ENCODE data around the gene ALDH3B2.
A peak's percentile ranks its signal among the peaks of the same experiment; 100 is the strongest.

The ALDH3B2 gene

GRCh38 chr11:67641338-67642172 lies 32.9 kb downstream of the ALDH3B2 start:
- Histone ChIP-seq H3K4me3 (replicated peaks; ENCODE audit: insufficient read depth, low read length) (no peak overlapping the region), H3K27me3 (ENCODE audit: insufficient read depth, poor library complexity, severe bottlenecking) (no peaks in the 10 kb centered on the region), H3K27ac (replicated peaks) (no peak overlapping the region)
- TF ChIP-seq GABPA (IDR thresholded peaks at IDR 0.05; ENCODE audit: low read depth) (no peak), CTCF (IDR thresholded peaks at IDR 0.05; ENCODE audit: insufficient read depth, low read length) (no peak), SPI1 (IDR thresholded peaks at IDR 0.05; ENCODE audit: borderline replicate concordance, low read depth) (no peak), POLR2AphosphoS5 (IDR thresholded peaks at IDR 0.05; ENCODE audit: low read depth) (no peak), REST (IDR thresholded peaks at IDR 0.05; ENCODE audit: insufficient replicate concordance, low read depth) (no peak)
- no peak for DNase-seq (ENCODE audit: low read depth in 1 of 2, low spot score in 1 of 2)

DNA sequence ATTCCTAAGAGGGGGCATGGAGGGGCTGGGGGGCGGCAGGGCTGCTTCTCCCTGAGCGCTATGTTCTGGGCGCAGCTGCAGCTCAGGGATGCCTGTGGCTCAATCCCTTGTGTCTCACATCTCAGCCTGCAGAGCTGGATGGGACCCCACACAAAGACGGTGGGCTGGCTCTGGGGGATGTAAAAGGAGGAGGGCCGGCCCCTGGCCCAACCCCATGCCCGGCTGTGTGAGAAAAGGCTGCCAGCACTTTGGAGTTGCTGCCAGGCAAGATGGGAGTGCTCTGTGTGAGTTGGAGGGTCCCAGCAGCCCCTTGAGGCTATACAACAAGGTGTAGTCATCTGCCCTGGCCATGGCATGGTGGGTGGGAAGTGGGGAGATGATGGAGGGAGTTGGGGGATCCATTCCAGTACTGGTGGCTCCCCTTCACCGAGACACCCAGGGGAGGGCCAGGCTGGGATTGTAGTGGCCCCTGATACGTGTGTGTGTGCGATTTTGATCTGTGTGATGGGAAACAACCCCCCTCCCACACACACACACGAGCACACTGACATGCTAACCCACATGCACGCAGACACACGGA lies 33.6 kb downstream of the ALDH3B2 start:
- no peak for TF ChIP-seq REST (IDR thresholded peaks at IDR 0.05; ENCODE audit: insufficient replicate concordance, low read depth)
- TF ChIP-seq CTCF (IDR thresholded peaks at IDR 0.05; ENCODE audit: insufficient read depth, low read length) = no peak
- no peak for TF ChIP-seq SPI1 (IDR thresholded peaks at IDR 0.05; ENCODE audit: borderline replicate concordance, low read depth)
- TF ChIP-seq POLR2AphosphoS5 (IDR thresholded peaks at IDR 0.05; ENCODE audit: low read depth) = no peak
- TF ChIP-seq GABPA (IDR thresholded peaks at IDR 0.05; ENCODE audit: low read depth) = no peak
- Histone ChIP-seq H3K4me3 (replicated peaks; ENCODE audit: insufficient read depth, low read length) (no peak overlapping the region), H3K27ac (replicated peaks) (no peak overlapping the region), H3K27me3 (ENCODE audit: insufficient read depth, poor library complexity, severe bottlenecking) (no peaks in the 10 kb centered on the region)
- DNase-seq (ENCODE audit: low read depth in 1 of 2, low spot score in 1 of 2) = no peak

DNA sequence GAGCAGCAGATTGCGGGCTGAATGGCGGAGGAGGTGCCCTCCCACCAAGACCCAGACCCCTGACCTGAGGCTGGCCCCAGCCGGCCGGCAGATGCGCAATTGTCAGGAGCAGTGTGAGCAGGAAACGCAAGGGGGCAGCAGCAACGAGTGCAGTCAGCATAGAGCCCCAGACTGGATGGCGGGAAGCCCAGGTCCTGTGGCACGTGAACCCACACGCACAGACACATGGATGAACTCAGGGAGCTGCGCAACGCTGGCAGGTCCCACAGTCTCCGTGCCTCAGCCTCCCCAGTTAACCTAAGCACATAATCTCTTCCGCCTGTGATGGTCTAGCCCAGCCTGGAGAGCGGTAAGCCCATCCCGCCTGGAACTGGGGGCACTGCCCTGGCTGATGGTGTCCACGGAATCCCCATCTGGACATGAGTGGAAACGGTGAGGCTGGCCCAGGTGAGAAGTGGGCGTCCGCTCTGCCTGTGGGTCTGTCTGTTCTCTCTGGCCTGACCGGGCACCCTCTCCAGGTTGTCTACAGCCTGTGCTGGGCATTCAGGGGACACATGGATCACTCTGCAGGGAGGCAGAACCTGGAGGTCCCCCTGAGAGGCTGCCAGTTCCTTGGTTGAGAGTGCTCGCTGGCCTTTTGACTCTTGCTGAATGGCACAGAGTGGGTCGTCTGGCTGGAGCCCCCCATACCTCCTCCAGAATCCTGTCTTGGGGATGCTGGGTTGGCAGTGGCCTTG lies 34.2 kb downstream of the ALDH3B2 start:
- Histone ChIP-seq H3K4me3 (replicated peaks; ENCODE audit: insufficient read depth, low read length) (no peak overlapping the region), H3K27me3 (ENCODE audit: insufficient read depth, poor library complexity, severe bottlenecking) (no peaks in the 10 kb centered on the region), H3K27ac (replicated peaks) (no peak overlapping the region)
- peak; percentile 67 to 73 for DNase-seq (ENCODE audit: low read depth in 1 of 2, low spot score in 1 of 2)
- peak; percentile 56 for TF ChIP-seq CTCF (IDR thresholded peaks at IDR 0.05; ENCODE audit: insufficient read depth, low read length)
- TF ChIP-seq POLR2AphosphoS5 (IDR thresholded peaks at IDR 0.05; ENCODE audit: low read depth) = no peak
- TF ChIP-seq GABPA (IDR thresholded peaks at IDR 0.05; ENCODE audit: low read depth) = no peak
- TF ChIP-seq SPI1 (IDR thresholded peaks at IDR 0.05; ENCODE audit: borderline replicate concordance, low read depth) = no peak
- no peak for TF ChIP-seq REST (IDR thresholded peaks at IDR 0.05; ENCODE audit: insufficient replicate concordance, low read depth)
